ENCODE data around the gene EBF3. TPM values are rescaled to one million over a fixed set of nuclear protein-coding genes. Genes with fewer than 3 reads are reported as not detected.

EBF3 gene
- total RNA-seq, 1 donor = 31.8 TPM

GRCh38 chr10:129935867-129936152, 28.3 kb downstream of the EBF3 start:
- DNase-seq (ENCODE audit: insufficient read length, low spot score, missing footprints) = no peak
- H3K9me3 ChIP-seq (ENCODE audit: low read depth, low read length) = no peaks in the 10 kb centered on the region
- H2AFZ ChIP-seq (ENCODE audit: low read length) = no peak overlapping the region
- H3K27me3 ChIP-seq (ENCODE audit: insufficient read depth, low read length) = no peaks in the 10 kb centered on the region
- no peak overlapping the region for H3K27ac ChIP-seq (ENCODE audit: low read depth, low read length)
- no peak for TF ChIP-seq CTCF (IDR thresholded peaks at IDR 0.05; ENCODE audit: extremely low read depth, low read depth, low read length)
- no peak overlapping the region for H3K4me3 ChIP-seq (ENCODE audit: insufficient read depth, low read length)
- peaks cover 6% of the 10 kb centered on the region for H3K4me1 ChIP-seq (ENCODE audit: insufficient read depth, low read length)
- H4K20me1 ChIP-seq (ENCODE audit: insufficient read depth, low read length) = peaks cover 68% of the 10 kb centered on the region
- H3K36me3 ChIP-seq (ENCODE audit: insufficient read depth, low read length) = peaks cover 9% of the 10 kb centered on the region
- H3K79me2 ChIP-seq (ENCODE audit: insufficient read depth, low read length) = peaks cover 99% of the 10 kb centered on the region
- no peak overlapping the region for H3K4me2 ChIP-seq (ENCODE audit: insufficient read depth, low read length)

- TF ChIP-seq CTCF (IDR thresholded peaks at IDR 0.05; ENCODE audit: extremely low read depth, low read depth, low read length) = no peak
- peaks cover 94% of the 10 kb centered on the region for H3K79me2 ChIP-seq (ENCODE audit: insufficient read depth, low read length)
- no peaks in the 10 kb centered on the region for H3K27me3 ChIP-seq (ENCODE audit: insufficient read depth, low read length)
Measured at GRCh38 chr10:129935102-129935866, 28.8 kb downstream of the EBF3 start.

DNA sequence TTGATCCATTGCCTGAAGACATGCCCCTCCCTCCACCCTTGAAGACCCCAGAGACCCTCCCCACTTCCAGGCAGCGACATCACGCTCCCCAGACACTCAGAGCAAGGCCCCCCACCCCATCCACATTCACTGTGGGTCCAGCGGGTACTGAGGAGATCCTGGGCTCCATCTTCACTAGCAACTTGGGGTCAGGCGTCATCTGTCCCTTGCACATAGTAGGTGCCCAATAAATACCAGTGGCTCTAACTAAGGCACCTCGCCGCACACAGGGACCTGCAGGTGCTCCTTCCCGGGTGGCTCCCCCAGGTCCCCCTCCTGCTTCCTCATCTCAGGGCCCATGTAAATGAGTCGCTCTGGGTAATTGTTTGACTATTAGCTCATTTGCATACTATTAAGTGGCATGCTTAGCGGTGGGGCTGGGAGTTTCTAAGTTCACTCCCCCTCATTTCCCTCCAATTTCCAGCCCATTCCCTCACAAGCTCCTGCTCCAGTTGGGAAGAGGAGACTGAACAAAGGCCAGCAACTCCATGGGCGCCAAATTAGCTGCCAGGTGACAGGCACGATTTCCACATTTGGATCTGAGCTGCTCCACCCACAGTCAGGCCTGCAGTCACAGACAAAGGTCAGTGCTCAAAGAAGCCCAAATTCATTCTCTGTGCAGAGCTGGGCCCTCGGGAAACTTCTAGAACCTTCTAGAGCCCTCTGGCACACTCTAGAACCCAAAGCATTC, 29.7 kb downstream of the EBF3 start:
- Histone ChIP-seq H3K27ac (ENCODE audit: low read depth, low read length) (no peak overlapping the region), H3K79me2 (ENCODE audit: insufficient read depth, low read length) (peaks cover 92% of the 10 kb centered on the region), H3K4me3 (ENCODE audit: insufficient read depth, low read length) (no peak overlapping the region), H3K27me3 (ENCODE audit: insufficient read depth, low read length) (no peaks in the 10 kb centered on the region), H3K9me3 (ENCODE audit: low read depth, low read length) (no peaks in the 10 kb centered on the region), H3K36me3 (ENCODE audit: insufficient read depth, low read length) (peaks cover 9% of the 10 kb centered on the region), H3K4me2 (ENCODE audit: insufficient read depth, low read length) (no peak overlapping the region), H3K4me1 (ENCODE audit: insufficient read depth, low read length) (peaks cover 4% of the 10 kb centered on the region), H2AFZ (ENCODE audit: low read length) (no peak overlapping the region), H4K20me1 (ENCODE audit: insufficient read depth, low read length) (peaks cover 68% of the 10 kb centered on the region)
- peak; percentile 30 for DNase-seq (ENCODE audit: insufficient read length, low spot score, missing footprints)
- no peak for TF ChIP-seq CTCF (IDR thresholded peaks at IDR 0.05; ENCODE audit: extremely low read depth, low read depth, low read length)

More at GRCh38 chr10:129935102-129935866, 28.8 kb downstream of the EBF3 start:
- peak; percentile 32 for DNase-seq (ENCODE audit: insufficient read length, low spot score, missing footprints)
- no peak overlapping the region for H3K4me3 ChIP-seq (ENCODE audit: insufficient read depth, low read length)
- peaks cover 68% of the 10 kb centered on the region for H4K20me1 ChIP-seq (ENCODE audit: insufficient read depth, low read length)
- H3K36me3 ChIP-seq (ENCODE audit: insufficient read depth, low read length) = peaks cover 9% of the 10 kb centered on the region
- H2AFZ ChIP-seq (ENCODE audit: low read length) = no peak overlapping the region
- no peak overlapping the region for H3K4me2 ChIP-seq (ENCODE audit: insufficient read depth, low read length)
- H3K27ac ChIP-seq (ENCODE audit: low read depth, low read length) = no peak overlapping the region
- no peaks in the 10 kb centered on the region for H3K9me3 ChIP-seq (ENCODE audit: low read depth, low read length)
- H3K4me1 ChIP-seq (ENCODE audit: insufficient read depth, low read length) = peaks cover 6% of the 10 kb centered on the region

DNA sequence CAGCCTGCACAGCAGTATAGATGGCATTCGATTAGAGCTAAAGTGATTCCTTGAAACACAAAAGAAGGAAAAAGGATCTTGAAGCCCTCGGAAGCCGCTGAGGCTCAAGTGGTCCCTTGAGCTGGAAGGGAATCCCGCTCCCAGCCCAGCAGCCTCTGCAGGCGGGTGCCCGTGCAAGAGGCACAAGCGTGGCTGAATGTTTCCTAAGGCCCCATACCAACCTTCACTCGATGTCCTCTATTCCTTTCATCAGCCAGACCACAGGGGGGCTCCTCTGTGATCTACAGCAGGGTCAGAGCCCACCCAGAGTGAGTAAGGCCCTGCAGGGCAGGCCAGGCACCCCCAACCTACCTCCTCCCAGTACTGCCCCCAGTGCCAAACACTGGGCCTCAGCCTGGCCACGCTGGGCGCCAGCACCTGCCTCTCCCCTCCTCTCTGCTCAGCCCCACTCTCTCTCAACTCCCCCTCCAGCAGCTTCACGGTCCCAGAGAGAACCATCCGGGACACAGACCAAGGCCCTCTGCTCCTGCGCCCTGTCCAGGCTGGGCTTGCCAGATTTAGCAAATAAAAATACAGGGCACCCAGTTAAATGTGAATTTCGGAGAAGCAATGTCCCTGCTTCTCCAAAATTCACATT, 30.5 kb downstream of the EBF3 start:
- peaks cover 62% of the 10 kb centered on the region for H4K20me1 ChIP-seq (ENCODE audit: insufficient read depth, low read length)
- no peak overlapping the region for H3K27ac ChIP-seq (ENCODE audit: low read depth, low read length)
- H3K4me2 ChIP-seq (ENCODE audit: insufficient read depth, low read length) = no peak overlapping the region
- peak; percentile 36 for DNase-seq (ENCODE audit: insufficient read length, low spot score, missing footprints)
- no peaks in the 10 kb centered on the region for H3K4me1 ChIP-seq (ENCODE audit: insufficient read depth, low read length)
- no peak overlapping the region for H3K4me3 ChIP-seq (ENCODE audit: insufficient read depth, low read length)
- H3K9me3 ChIP-seq (ENCODE audit: low read depth, low read length) = no peaks in the 10 kb centered on the region
- no peak for TF ChIP-seq CTCF (IDR thresholded peaks at IDR 0.05; ENCODE audit: extremely low read depth, low read depth, low read length)
- H3K27me3 ChIP-seq (ENCODE audit: insufficient read depth, low read length) = no peaks in the 10 kb centered on the region
- peaks cover 9% of the 10 kb centered on the region for H3K36me3 ChIP-seq (ENCODE audit: insufficient read depth, low read length)
- peaks cover 90% of the 10 kb centered on the region for H3K79me2 ChIP-seq (ENCODE audit: insufficient read depth, low read length)
- no peak overlapping the region for H2AFZ ChIP-seq (ENCODE audit: low read length)

Data from osteoblast (primary cell).